ENCODE data around the gene CDK15.

The CDK15 gene

DNA sequence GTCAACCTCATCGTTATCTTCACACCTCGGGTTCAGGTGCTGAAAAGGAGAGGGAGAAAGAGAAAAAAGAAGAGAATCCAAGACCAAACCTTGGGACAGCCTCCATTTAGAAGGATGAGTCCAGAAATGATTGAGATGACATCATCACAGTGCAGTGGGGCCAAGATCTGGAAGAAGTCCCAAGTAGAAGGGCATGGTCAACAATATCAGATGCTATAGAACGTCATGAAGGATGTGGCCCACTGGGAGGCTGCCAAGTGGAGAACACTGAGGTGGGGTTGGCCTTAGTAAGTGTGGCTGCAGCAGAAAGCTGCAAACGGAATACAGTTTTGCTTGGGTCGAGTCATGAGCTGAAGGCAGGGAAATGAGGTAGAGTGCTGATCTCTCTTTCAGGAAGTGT lies 136.2 kb downstream of the CDK15 start:
- Histone ChIP-seq H3K27ac (no peak overlapping the region), H3K36me3 (no peaks in the 10 kb centered on the region), H3K9me3 (ENCODE audit: severe bottlenecking) (no peaks in the 10 kb centered on the region), H3K4me3 (ENCODE audit: low read depth, low read length) (no peak overlapping the region), H3K27me3 (ENCODE audit: insufficient read depth, low read depth, severe bottlenecking) (no peaks in the 10 kb centered on the region)
- TF ChIP-seq, protein P1, sequence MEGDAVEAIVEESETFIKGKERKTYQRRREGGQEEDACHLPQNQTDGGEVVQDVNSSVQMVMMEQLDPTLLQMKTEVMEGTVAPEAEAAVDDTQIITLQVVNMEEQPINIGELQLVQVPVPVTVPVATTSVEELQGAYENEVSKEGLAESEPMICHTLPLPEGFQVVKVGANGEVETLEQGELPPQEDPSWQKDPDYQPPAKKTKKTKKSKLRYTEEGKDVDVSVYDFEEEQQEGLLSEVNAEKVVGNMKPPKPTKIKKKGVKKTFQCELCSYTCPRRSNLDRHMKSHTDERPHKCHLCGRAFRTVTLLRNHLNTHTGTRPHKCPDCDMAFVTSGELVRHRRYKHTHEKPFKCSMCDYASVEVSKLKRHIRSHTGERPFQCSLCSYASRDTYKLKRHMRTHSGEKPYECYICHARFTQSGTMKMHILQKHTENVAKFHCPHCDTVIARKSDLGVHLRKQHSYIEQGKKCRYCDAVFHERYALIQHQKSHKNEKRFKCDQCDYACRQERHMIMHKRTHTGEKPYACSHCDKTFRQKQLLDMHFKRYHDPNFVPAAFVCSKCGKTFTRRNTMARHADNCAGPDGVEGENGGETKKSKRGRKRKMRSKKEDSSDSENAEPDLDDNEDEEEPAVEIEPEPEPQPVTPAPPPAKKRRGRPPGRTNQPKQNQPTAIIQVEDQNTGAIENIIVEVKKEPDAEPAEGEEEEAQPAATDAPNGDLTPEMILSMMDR (IDR thresholded peaks at IDR 0.05; ENCODE audit: low read depth, low read length), result no peak
- no peak for DNase-seq

All from WERI-Rb-1 (cell line).